ENCODE results near the gene PNMT.

GRCh38 chr17:39633570-39634183, 34.6 kb upstream of the PNMT start:
- TF ChIP-seq CTCF (conservative IDR thresholded peaks at IDR 0.05; ENCODE audit: low read depth, low read length) (no peak), POLR2A (IDR thresholded peaks at IDR 0.05; ENCODE audit: low read depth, low read length) (no peak), RAD21 (IDR thresholded peaks at IDR 0.05; ENCODE audit: low read length) (no peak), CEBPB (IDR thresholded peaks at IDR 0.05; ENCODE audit: low read depth, low read length) (no peak), RCOR1 (IDR thresholded peaks at IDR 0.05; ENCODE audit: insufficient replicate concordance, low read length) (no peak), MXI1 (IDR thresholded peaks at IDR 0.05; ENCODE audit: borderline replicate concordance, low read depth, low read length) (no peak), FOS (IDR thresholded peaks at IDR 0.05; ENCODE audit: low read depth, low read length) (no peak), USF2 (IDR thresholded peaks at IDR 0.05; ENCODE audit: low read depth, low read length) (no peak)

Measured in IMR-90 (cell line).